Measurements from ENCODE around the gene USP22. TPM values are rescaled to one million over a fixed set of nuclear protein-coding genes. Genes with fewer than 3 reads are reported as not detected.

USP22 gene
- total RNA-seq, 4 donors from 2014 or later: 127 to 262 (median 197) TPM

DNA sequence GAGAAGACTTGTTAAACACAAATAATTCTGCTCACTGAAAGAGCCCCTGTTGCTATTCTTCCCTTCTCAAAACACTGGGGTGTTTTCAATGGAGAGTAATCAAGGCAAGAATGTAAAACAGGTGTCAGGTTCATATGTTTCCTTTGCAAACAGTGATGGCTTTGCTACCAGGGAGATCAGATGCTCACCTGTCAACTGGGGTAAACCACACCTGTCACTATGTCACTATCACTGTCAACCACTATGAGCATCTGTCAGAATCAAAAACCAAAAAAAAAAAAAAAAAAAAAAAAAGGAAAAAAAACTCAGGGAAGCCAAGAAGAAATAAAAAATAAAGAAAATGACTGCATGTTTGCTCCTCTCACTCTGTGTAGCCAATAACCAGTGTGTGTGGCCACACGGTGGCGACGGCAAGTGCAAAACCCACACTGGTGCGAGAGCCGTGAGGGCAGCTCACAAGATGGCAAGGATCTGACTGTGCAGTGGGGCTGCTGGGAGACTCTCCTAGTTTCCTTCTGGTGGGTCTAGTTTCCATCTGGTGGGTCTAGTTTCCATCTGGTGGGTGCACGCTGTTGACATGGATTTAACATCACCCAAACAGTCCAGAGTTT is 22.7 kb downstream of the USP22 start:
- WGBS, 2 donors: 68 to 77% methylated on average over 6 of the region's 6 CpGs
- intact Hi-C loops (cut with DNase I): no loop called here
- H3K27ac ChIP-seq: no peak overlapping the region

DNA sequence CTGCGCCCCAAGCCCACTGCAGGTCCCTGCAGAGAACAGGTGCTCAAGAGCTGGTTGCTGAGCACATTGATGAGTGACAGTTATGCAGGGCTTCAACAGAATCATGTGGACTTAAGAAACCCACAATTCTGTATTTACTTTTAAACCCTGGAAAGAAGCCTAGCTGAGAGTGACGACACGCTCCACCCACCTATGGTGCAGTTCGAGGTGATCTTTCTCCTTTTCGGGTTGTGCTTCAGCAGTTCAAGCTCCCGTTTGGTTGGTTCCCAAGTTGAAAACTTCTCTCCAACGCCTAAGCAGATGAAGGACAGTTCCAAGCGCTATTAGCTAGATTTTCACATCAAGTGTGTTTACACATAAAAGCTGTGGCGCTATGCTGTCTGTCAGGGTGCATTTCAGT is 23.9 kb downstream of the USP22 start:
- WGBS, 2 donors: 87 to 91% methylated on average over 9 of the region's 9 CpGs
- Histone ChIP-seq H3K27me3 (no peaks in the 10 kb centered on the region), H3K27ac (no peak overlapping the region), H3K4me3 (replicated peaks in 1 of 3) (no peak overlapping the region), H3K4me1 (no peaks in the 10 kb centered on the region), H3K9me3 (no peaks in the 10 kb centered on the region), H3K36me3 (peaks cover 76 to 78% of the 10 kb centered on the region in 2 donors)
- DNase-seq: no peak
- TF ChIP-seq POLR2A (IDR thresholded peaks at IDR 0.05) (no peak), CTCF (IDR thresholded peaks at IDR 0.05) (no peak)
- intact Hi-C loops (cut with DNase I): no loop called here

More for the DNA sequence above, 22.7 kb downstream of the USP22 start:
- Histone ChIP-seq H3K9me3 (no peaks in the 10 kb centered on the region), H3K4me1 (no peaks in the 10 kb centered on the region), H3K27me3 (no peaks in the 10 kb centered on the region), H3K36me3 (peaks cover 64 to 68% of the 10 kb centered on the region in 2 donors), H3K4me3 (replicated peaks in 1 of 3) (no peak overlapping the region)
- DNase-seq: no peak
- TF ChIP-seq POLR2A (IDR thresholded peaks at IDR 0.05) (no peak), CTCF (IDR thresholded peaks at IDR 0.05) (no peak)

GRCh38 chr17:21017861-21018260 is 24.9 kb downstream of the USP22 start:
- peaks cover 83 to 85% of the 10 kb centered on the region in 2 donors for H3K36me3 ChIP-seq
- no peaks in the 10 kb centered on the region for H3K27me3 ChIP-seq
- H3K4me3 ChIP-seq (replicated peaks in 1 of 3): no peak overlapping the region
- H3K4me1 ChIP-seq: no peaks in the 10 kb centered on the region
- intact Hi-C loops (cut with DNase I): no loop called here
- no peaks in the 10 kb centered on the region for H3K9me3 ChIP-seq
- TF ChIP-seq CTCF (IDR thresholded peaks at IDR 0.05): no peak
- TF ChIP-seq POLR2A (IDR thresholded peaks at IDR 0.05): no peak
- DNase-seq: no peak
- no peak overlapping the region for H3K27ac ChIP-seq
- 84 to 89% methylated on average over 10 of the region's 10 CpGs for WGBS, 2 donors

- peaks cover 89 to 91% of the 10 kb centered on the region in 2 donors for H3K36me3 ChIP-seq
- TF ChIP-seq CTCF (IDR thresholded peaks at IDR 0.05) (no peak), POLR2A (IDR thresholded peaks at IDR 0.05) (no peak)
Observed at GRCh38 chr17:21017256-21017655, 25.6 kb downstream of the USP22 start.

GRCh38 chr17:21016826-21017225 is 26.0 kb downstream of the USP22 start:
- Histone ChIP-seq H3K27ac (no peak overlapping the region), H3K36me3 (peaks cover 92 to 95% of the 10 kb centered on the region in 2 donors), H3K4me3 (replicated peaks in 1 of 3) (no peak overlapping the region), H3K4me1 (no peaks in the 10 kb centered on the region), H3K27me3 (no peaks in the 10 kb centered on the region), H3K9me3 (no peaks in the 10 kb centered on the region)
- 88 to 89% methylated on average over 7 of the region's 7 CpGs for WGBS, 2 donors
- DNase-seq: no peak
- intact Hi-C loops (cut with DNase I): no loop called here
- TF ChIP-seq CTCF (IDR thresholded peaks at IDR 0.05) (no peak), POLR2A (IDR thresholded peaks at IDR 0.05) (no peak)

More at GRCh38 chr17:21017256-21017655, 25.6 kb downstream of the USP22 start:
- intact Hi-C loops (cut with DNase I): no loop called here
- no peaks in the 10 kb centered on the region for H3K9me3 ChIP-seq
- H3K4me3 ChIP-seq (replicated peaks in 1 of 3): no peak overlapping the region
- no peak for DNase-seq
- no peaks in the 10 kb centered on the region for H3K27me3 ChIP-seq
- no peak overlapping the region for H3K27ac ChIP-seq
- no peaks in the 10 kb centered on the region for H3K4me1 ChIP-seq
- 94 to 95% methylated on average over 15 of the region's 15 CpGs for WGBS, 2 donors

Data from thyroid gland (tissue), 4 donors.